ENCODE data around the gene CATSPER4.

Gene CATSPER4

DNA sequence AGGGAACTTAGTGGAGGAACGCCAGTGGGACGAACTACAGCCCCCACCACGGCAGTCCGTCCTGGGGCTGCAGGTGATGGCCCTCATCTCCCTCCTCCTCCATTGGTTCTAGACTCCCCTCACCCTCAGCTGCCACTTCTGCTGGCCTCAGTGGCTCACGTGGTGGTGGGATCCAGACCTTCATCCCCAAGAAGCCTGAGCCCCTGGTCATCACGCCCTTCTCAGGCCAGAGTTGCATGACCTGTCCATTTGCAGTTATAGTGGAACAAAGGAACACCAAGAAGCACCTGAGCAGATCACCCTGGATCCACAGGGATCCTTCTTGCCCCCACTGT is 44.5 kb upstream of the CATSPER4 start:
- Histone ChIP-seq H3K4me1 (ENCODE audit: insufficient read depth, low read length, poor library complexity, severe bottlenecking) (peaks cover 3% of the 10 kb centered on the region), H3K9me2 (replicated peaks; ENCODE audit: low read depth, low read length) (no peaks in the 10 kb centered on the region), H3K4me3 (ENCODE audit: low read length, poor library complexity, severe bottlenecking) (no peak overlapping the region), H3K27me3 (ENCODE audit: insufficient read depth, low read length, poor library complexity, severe bottlenecking) (no peaks in the 10 kb centered on the region), H3F3A (ENCODE audit: low read depth) (peaks cover 3% of the 10 kb centered on the region; the same call in 1 of the 2 replicates), H4K20me1 (ENCODE audit: insufficient read depth, low read length, poor library complexity, severe bottlenecking) (no peaks in the 10 kb centered on the region), H3K9ac (ENCODE audit: low read depth, low read length, poor library complexity, severe bottlenecking) (no peak overlapping the region), H3K36me3 (ENCODE audit: insufficient read depth, low read length) (no peaks in the 10 kb centered on the region), H3K79me2 (ENCODE audit: insufficient read depth, low read length) (no peaks in the 10 kb centered on the region), H2AFZ (ENCODE audit: low read length) (no peak overlapping the region), H3K4me2 (ENCODE audit: low read depth, low read length, poor library complexity, severe bottlenecking) (no peak overlapping the region), H3K9me3 (ENCODE audit: insufficient read depth, low read depth, low read length) (no peaks in the 10 kb centered on the region)
- TF ChIP-seq, protein P1, sequence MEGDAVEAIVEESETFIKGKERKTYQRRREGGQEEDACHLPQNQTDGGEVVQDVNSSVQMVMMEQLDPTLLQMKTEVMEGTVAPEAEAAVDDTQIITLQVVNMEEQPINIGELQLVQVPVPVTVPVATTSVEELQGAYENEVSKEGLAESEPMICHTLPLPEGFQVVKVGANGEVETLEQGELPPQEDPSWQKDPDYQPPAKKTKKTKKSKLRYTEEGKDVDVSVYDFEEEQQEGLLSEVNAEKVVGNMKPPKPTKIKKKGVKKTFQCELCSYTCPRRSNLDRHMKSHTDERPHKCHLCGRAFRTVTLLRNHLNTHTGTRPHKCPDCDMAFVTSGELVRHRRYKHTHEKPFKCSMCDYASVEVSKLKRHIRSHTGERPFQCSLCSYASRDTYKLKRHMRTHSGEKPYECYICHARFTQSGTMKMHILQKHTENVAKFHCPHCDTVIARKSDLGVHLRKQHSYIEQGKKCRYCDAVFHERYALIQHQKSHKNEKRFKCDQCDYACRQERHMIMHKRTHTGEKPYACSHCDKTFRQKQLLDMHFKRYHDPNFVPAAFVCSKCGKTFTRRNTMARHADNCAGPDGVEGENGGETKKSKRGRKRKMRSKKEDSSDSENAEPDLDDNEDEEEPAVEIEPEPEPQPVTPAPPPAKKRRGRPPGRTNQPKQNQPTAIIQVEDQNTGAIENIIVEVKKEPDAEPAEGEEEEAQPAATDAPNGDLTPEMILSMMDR (conservative IDR thresholded peaks at IDR 0.05; ENCODE audit: low read length): no peak
- TF ChIP-seq EZH2phosphoT487 (IDR thresholded peaks at IDR 0.05; ENCODE audit: borderline replicate concordance): no peak

DNA sequence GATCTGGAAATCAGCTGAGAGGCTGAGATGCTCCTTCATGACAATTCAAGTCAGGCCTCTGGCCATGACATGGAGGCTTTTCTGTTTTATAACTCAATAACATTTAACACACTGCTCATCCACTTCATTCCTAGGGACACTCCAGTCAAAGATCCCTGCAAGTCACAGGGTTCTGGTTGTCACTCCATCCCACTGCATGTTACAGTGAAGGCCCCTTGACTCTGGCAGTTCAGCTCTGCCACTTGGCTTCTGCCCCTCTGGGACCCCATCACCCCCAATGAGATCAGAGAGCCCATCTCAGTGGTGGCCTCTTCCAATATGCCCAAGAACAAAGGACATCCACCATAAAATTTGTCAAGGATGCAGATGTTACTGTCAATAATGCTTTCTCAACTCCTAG is 41.5 kb upstream of the CATSPER4 start:
- H3K4me1 ChIP-seq (ENCODE audit: insufficient read depth, low read length, poor library complexity, severe bottlenecking): peaks cover 3% of the 10 kb centered on the region
- H3F3A ChIP-seq (ENCODE audit: low read depth): peaks cover 3% of the 10 kb centered on the region; the same call in 1 of the 2 replicates
- H3K27me3 ChIP-seq (ENCODE audit: insufficient read depth, low read length, poor library complexity, severe bottlenecking): no peaks in the 10 kb centered on the region
- H4K20me1 ChIP-seq (ENCODE audit: insufficient read depth, low read length, poor library complexity, severe bottlenecking): no peaks in the 10 kb centered on the region
- H3K36me3 ChIP-seq (ENCODE audit: insufficient read depth, low read length): no peaks in the 10 kb centered on the region
- TF ChIP-seq, protein P1 (conservative IDR thresholded peaks at IDR 0.05; ENCODE audit: low read length): no peak
- no peak for TF ChIP-seq EZH2phosphoT487 (IDR thresholded peaks at IDR 0.05; ENCODE audit: borderline replicate concordance)
- H3K4me3 ChIP-seq (ENCODE audit: low read length, poor library complexity, severe bottlenecking): no peak overlapping the region
- no peaks in the 10 kb centered on the region for H3K9me3 ChIP-seq (ENCODE audit: insufficient read depth, low read depth, low read length)
- no peak overlapping the region for H2AFZ ChIP-seq (ENCODE audit: low read length)
- H3K9me2 ChIP-seq (replicated peaks; ENCODE audit: low read depth, low read length): no peaks in the 10 kb centered on the region
- H3K4me2 ChIP-seq (ENCODE audit: low read depth, low read length, poor library complexity, severe bottlenecking): no peak overlapping the region
- H3K9ac ChIP-seq (ENCODE audit: low read depth, low read length, poor library complexity, severe bottlenecking): no peak overlapping the region
- no peaks in the 10 kb centered on the region for H3K79me2 ChIP-seq (ENCODE audit: insufficient read depth, low read length)

DNA sequence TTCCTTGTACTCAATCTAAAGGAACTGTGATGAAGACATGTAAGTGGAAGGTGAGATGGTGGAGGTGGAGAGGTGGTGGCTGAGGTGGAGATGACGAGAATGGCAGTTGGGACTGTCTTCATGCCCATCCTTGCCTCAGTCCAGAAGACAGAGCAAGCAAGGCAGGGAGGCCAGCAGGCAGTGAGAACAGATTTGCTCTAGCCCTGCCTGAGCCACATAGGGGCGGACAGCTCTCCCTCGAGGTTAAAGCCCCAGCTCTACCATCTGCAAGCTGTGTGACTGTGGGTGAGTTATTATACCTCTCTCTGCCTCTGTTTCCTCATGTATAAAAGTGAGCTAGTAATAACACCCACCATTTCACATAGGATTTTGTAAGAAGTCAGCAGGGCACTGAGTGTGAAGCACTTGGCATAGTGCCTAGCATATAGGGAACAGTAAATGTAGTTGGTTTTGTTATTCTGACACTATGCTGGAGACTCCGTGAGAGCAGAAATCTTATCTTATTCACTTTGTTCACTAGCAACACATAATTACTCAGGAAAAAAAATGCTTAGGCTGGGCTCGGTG is 36.4 kb upstream of the CATSPER4 start:
- no peak overlapping the region for H3K4me2 ChIP-seq (ENCODE audit: low read depth, low read length, poor library complexity, severe bottlenecking)

More for the DNA sequence above, 36.4 kb upstream of the CATSPER4 start:
- Histone ChIP-seq H3K79me2 (ENCODE audit: insufficient read depth, low read length) (peaks cover 2% of the 10 kb centered on the region; the same call in 1 of the 2 replicates), H3K4me3 (ENCODE audit: low read length, poor library complexity, severe bottlenecking) (no peak overlapping the region), H2AFZ (ENCODE audit: low read length) (no peak overlapping the region), H4K20me1 (ENCODE audit: insufficient read depth, low read length, poor library complexity, severe bottlenecking) (no peaks in the 10 kb centered on the region), H3K9me2 (replicated peaks; ENCODE audit: low read depth, low read length) (no peaks in the 10 kb centered on the region), H3K36me3 (ENCODE audit: insufficient read depth, low read length) (no peaks in the 10 kb centered on the region), H3K27me3 (ENCODE audit: insufficient read depth, low read length, poor library complexity, severe bottlenecking) (no peaks in the 10 kb centered on the region), H3K9me3 (ENCODE audit: insufficient read depth, low read depth, low read length) (no peaks in the 10 kb centered on the region), H3F3A (ENCODE audit: low read depth) (no peaks in the 10 kb centered on the region), H3K4me1 (ENCODE audit: insufficient read depth, low read length, poor library complexity, severe bottlenecking) (peaks cover 37% of the 10 kb centered on the region), H3K9ac (ENCODE audit: low read depth, low read length, poor library complexity, severe bottlenecking) (no peak overlapping the region)
- TF ChIP-seq, protein P1 (conservative IDR thresholded peaks at IDR 0.05; ENCODE audit: low read length): no peak
- no peak for TF ChIP-seq EZH2phosphoT487 (IDR thresholded peaks at IDR 0.05; ENCODE audit: borderline replicate concordance)

All from Loucy (cell line).